Transverse colon (tissue), 4 donors: Measurements from ENCODE around the gene CEP290.

Source experiments
- CTCF ChIP-seq, 5 experiments: fragments of 200-600 bp in 3 of 5; fragments of 450-650 bp in 2 of 5; sonication (generic) in 3 of 5; IDR thresholded peaks; 1 replicate in 2 of 5; 2 replicates in 3 of 5; pipeline ENCODE4 v1.5.1; 2016 to 2017; ENCODE audit warnings: antibody characterized with exemption in 5 of 5, inconsistent platforms in 3 of 5, mild to moderate bottlenecking in 2 of 5, moderate library complexity in 1 of 5
- EP300 ChIP-seq: sonication (generic); formaldehyde crosslinking; IDR thresholded peaks from one replicate; pipeline ENCODE4 v1.6.1; 2017; ENCODE audit warnings: antibody characterized with exemption, low read depth
- POLR2A ChIP-seq: fragments of 450-650 bp; IDR thresholded peaks from one replicate; pipeline ENCODE4 v1.6.1; 2016; ENCODE audit warnings: antibody characterized with exemption, mild to moderate bottlenecking, moderate library complexity
- POLR2AphosphoS5 ChIP-seq, 3 donors: sonication (generic); formaldehyde crosslinking; IDR thresholded peaks; one replicate each; pipeline ENCODE4 v1.6.1; 2016; ENCODE audit warnings: antibody characterized with exemption in 3 of 3

- no peak for TF ChIP-seq CTCF (IDR thresholded peaks at IDR 0.05)
- no peak for TF ChIP-seq POLR2A
- no peak for TF ChIP-seq POLR2AphosphoS5 (IDR thresholded peaks at IDR 0.05)
- no peak for TF ChIP-seq EP300
Measured at GRCh38 chr12:88182416-88182815, 40.5 kb upstream of the CEP290 start.
